Neutrophil (primary cell): ENCODE measurements around the gene ELF4.
"Not testable (repeated sequence)": the region's sequence is repeated elsewhere in the genome, so short reads cannot be mapped to it uniquely, and the experiment has no call there.

Experiments used
- H3K27ac ChIP-seq: fragments of 200-600 bp; sonication (generic); 2 replicates; pipeline ENCODE4 v1.5.1; 2016; ENCODE audit warnings: mild to moderate bottlenecking, moderate library complexity
- H3K27me3 ChIP-seq: fragments of 200-600 bp; sonication (generic); 2 replicates; pipeline ENCODE4 v1.6.0; 2016; ENCODE audit warnings: mild to moderate bottlenecking
- H3K36me3 ChIP-seq: fragments of 200-600 bp; sonication (generic); 2 replicates; pipeline ENCODE4 v1.5.1; 2017
- H3K4me1 ChIP-seq, 2 experiments: fragments of 200-600 bp in 1 of 2; sonication (generic) in 1 of 2; 1 replicate in 1 of 2; 2 replicates in 1 of 2; pipeline versions ENCODE4 v1.5.1 to v1.6.1; 2013 to 2016; ENCODE audit warnings: low read depth in 1 of 2, low read length in 1 of 2, mild to moderate bottlenecking in 1 of 2, moderate library complexity in 1 of 2; ENCODE audit not compliant: control insufficient read depth in 1 of 2, insufficient read depth in 1 of 2
- H3K4me3 ChIP-seq, 2 experiments: fragments of 200-600 bp in 1 of 2; sonication (generic) in 1 of 2; 1 replicate in 1 of 2; 2 replicates in 1 of 2; pipeline ENCODE4 v1.5.1; 2013 to 2016; ENCODE audit warnings: low read depth in 1 of 2, low read length in 1 of 2, mild to moderate bottlenecking in 1 of 2, moderate library complexity in 1 of 2
- H3K9me3 ChIP-seq: fragments of 200-600 bp; sonication (generic); 2 replicates; pipeline ENCODE4 v1.5.1; 2016
- CTCF ChIP-seq: fragments of 200-600 bp; sonication (generic); IDR thresholded peaks from 2 replicates; pipeline ENCODE4 v1.5.1; 2016; ENCODE audit warnings: antibody characterized with exemption

The ELF4 gene

GRCh38 chrX:130120321-130120731, 10.0 kb upstream of the ELF4 start:
- Histone ChIP-seq H3K36me3 (no peaks in the 10 kb centered on the region), H3K4me1 (peaks cover 10 to 11% of the 10 kb centered on the region in 2 experiments), H3K27me3 (no peaks in the 10 kb centered on the region), H3K4me3 (peak overlapping the region; percentile 63 to 66), H3K27ac (peak overlapping the region; percentile 87), H3K9me3 (no peaks in the 10 kb centered on the region)
- TF ChIP-seq CTCF, result no peak

GRCh38 chrX:130119312-130119898, 9.1 kb upstream of the ELF4 start:
- Histone ChIP-seq H3K36me3 (no peaks in the 10 kb centered on the region), H3K4me3 (no peak overlapping the region), H3K27me3 (no peaks in the 10 kb centered on the region), H3K27ac (no peak overlapping the region), H3K4me1 (peaks cover 10 to 11% of the 10 kb centered on the region in 2 experiments), H3K9me3 (no peaks in the 10 kb centered on the region)
- TF ChIP-seq CTCF, result no peak

- no peaks in the 10 kb centered on the region for H3K27me3 ChIP-seq
- peaks cover 10 to 11% of the 10 kb centered on the region in 2 experiments for H3K4me1 ChIP-seq
- no peak overlapping the region for H3K27ac ChIP-seq
- no peak overlapping the region for H3K4me3 ChIP-seq
- H3K9me3 ChIP-seq, result no peaks in the 10 kb centered on the region
- H3K36me3 ChIP-seq, result no peaks in the 10 kb centered on the region
- no peak for TF ChIP-seq CTCF
These were observed 8.4 kb upstream of the ELF4 start for GRCh38 chrX:130118441-130119311.

- TF ChIP-seq CTCF, result no peak
- Histone ChIP-seq H3K27ac (no peak overlapping the region), H3K4me1 (peaks cover 10 to 11% of the 10 kb centered on the region in 2 experiments), H3K36me3 (no peaks in the 10 kb centered on the region), H3K27me3 (no peaks in the 10 kb centered on the region), H3K4me3 (no peak overlapping the region), H3K9me3 (no peaks in the 10 kb centered on the region)
These were observed 6.9 kb upstream of the ELF4 start for GRCh38 chrX:130117166-130117565.

DNA sequence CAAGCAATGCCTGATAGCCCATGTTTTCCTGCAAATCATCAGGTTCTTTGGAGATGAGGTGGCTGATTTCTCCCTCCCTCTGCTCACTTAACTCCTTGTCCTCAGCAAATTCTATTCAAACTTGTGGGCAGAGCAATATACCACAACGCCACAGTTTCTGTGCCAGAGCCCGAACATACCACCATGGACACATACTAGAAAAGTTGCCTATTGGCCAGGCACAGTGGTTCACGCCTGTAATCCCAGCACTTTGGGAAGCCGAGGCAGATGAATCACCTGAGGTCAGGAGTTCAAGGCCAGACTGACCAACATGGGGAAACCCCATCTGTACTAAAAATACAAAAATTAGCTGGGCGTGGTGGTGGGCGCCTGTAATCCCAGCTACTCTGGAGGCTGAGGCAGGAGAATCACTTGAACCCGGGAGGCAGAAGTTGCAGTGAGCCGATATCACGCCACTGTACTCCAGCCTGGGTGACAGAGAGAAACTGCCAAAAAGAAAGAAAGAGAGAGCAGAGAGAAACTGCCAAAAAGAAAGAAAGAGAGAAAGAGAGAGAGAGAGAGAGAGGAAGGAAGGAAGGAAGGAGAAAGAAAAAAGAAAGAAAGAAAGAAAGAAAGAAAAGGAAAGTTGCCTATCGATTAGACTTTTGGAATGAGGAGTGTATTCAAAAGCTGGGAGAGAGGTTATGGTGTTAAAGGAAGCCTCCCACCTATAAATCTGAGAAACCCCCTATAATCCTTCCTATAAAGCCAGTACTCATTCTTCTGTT, 5.0 kb upstream of the ELF4 start:
- H3K36me3 ChIP-seq, H3K9me3 ChIP-seq, H3K4me3 ChIP-seq, H3K27ac ChIP-seq, H3K27me3 ChIP-seq: not testable (repeated sequence)
- H3K4me1 ChIP-seq, result peaks cover 9 to 12% of the 10 kb centered on the region in 2 experiments
